Measurements from ENCODE around the gene PARVG. TPM values are rescaled to one million over a fixed set of nuclear protein-coding genes. Genes with fewer than 3 reads are reported as not detected.

Gene PARVG
- total RNA-seq, 1 experiment from 2014 or later = 1.3 TPM

DNA sequence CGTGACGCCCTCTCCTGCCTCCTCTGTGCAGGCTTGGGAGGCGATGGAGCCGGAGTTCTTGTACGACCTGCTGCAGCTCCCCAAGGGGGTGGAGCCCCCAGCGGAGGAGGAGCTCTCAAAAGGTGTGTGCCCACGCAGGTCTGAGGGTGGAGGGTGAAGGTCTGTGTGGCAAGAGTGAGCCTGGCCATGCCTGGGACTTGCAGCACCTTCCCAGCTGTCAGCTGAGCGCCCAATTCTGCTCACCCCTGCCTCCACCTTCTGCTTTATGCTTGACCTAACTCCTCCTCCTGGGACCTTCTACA lies 2.5 kb downstream of the PARVG start:
- Histone ChIP-seq H4K8ac (replicated peaks; ENCODE audit: insufficient read length, low read depth, low read length) (no peak overlapping the region), H3K4ac (ENCODE audit: low read depth, low read length) (no peak overlapping the region), H4K20me1 (ENCODE audit: control insufficient read depth, insufficient read depth, insufficient read length) (no peaks in the 10 kb centered on the region), H3K14ac (ENCODE audit: insufficient read depth, low read length) (no peak overlapping the region), H3K18ac (ENCODE audit: insufficient read length, low read depth, low read length) (no peak overlapping the region), H2BK12ac (ENCODE audit: insufficient read length, low read depth, low read length) (no peak overlapping the region), H3K79me2 (ENCODE audit: insufficient read depth, low read length) (no peaks in the 10 kb centered on the region), H2AK5ac (ENCODE audit: insufficient read length, low read length) (no peak overlapping the region), H2BK15ac (ENCODE audit: low read depth, low read length) (no peak overlapping the region), H3K9me3 (ENCODE audit: control insufficient read depth, low read depth, low read length) (no peaks in the 10 kb centered on the region), H3K4me2 (ENCODE audit: insufficient read depth, insufficient read length, low read length) (no peak overlapping the region), H3K23ac (ENCODE audit: insufficient read length, low read depth, low read length) (no peak overlapping the region), H2AFZ (ENCODE audit: low read length) (no peak overlapping the region), H3K56ac (ENCODE audit: insufficient read length, low read depth, low read length) (no peak overlapping the region), H3K27ac (ENCODE audit: insufficient read length, low read depth, low read length) (no peak overlapping the region), H4K91ac (ENCODE audit: insufficient read length, low read depth, low read length) (no peak overlapping the region), H3K27me3 (ENCODE audit: insufficient read depth, low read length) (no peaks in the 10 kb centered on the region), H4K5ac (ENCODE audit: insufficient read length, low read depth, low read length) (no peak overlapping the region), H3K79me1 (ENCODE audit: insufficient read depth, low read depth, low read length, poor library complexity, severe bottlenecking) (no peaks in the 10 kb centered on the region), H2BK5ac (ENCODE audit: insufficient read length, low read length) (no peak overlapping the region), H3K23me2 (ENCODE audit: insufficient read length, low read depth, low read length, poor library complexity, severe bottlenecking) (no peaks in the 10 kb centered on the region), H2BK20ac (ENCODE audit: low read depth, low read length, poor library complexity, severe bottlenecking) (no peak overlapping the region), H3T11ph (ENCODE audit: low read length) (no peak overlapping the region), H3K4me1 (ENCODE audit: insufficient read depth, low read length) (no peaks in the 10 kb centered on the region), H3K9ac (ENCODE audit: extremely low read depth, insufficient read length, low read length) (no peak overlapping the region), H2BK120ac (ENCODE audit: low read depth, low read length, poor library complexity, severe bottlenecking) (no peak overlapping the region)
- TF ChIP-seq, protein P1, sequence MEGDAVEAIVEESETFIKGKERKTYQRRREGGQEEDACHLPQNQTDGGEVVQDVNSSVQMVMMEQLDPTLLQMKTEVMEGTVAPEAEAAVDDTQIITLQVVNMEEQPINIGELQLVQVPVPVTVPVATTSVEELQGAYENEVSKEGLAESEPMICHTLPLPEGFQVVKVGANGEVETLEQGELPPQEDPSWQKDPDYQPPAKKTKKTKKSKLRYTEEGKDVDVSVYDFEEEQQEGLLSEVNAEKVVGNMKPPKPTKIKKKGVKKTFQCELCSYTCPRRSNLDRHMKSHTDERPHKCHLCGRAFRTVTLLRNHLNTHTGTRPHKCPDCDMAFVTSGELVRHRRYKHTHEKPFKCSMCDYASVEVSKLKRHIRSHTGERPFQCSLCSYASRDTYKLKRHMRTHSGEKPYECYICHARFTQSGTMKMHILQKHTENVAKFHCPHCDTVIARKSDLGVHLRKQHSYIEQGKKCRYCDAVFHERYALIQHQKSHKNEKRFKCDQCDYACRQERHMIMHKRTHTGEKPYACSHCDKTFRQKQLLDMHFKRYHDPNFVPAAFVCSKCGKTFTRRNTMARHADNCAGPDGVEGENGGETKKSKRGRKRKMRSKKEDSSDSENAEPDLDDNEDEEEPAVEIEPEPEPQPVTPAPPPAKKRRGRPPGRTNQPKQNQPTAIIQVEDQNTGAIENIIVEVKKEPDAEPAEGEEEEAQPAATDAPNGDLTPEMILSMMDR (conservative IDR thresholded peaks at IDR 0.05) = no peak
- Mint-ChIP-seq H3K4me3 (no peak overlapping the region), H3K9me3 (no peaks in the 10 kb centered on the region), H3K27ac (no peak overlapping the region), H3K4me1 (peaks cover 14 to 23% of the 10 kb centered on the region in 2 experiments), H3K27me3 (ENCODE audit: low read depth) (peaks cover 2% of the 10 kb centered on the region; the same call in 1 of the 2 replicates), H3K36me3 (ENCODE audit: insufficient read depth in 1 of 3, low read depth in 3 of 3) (no peaks in the 10 kb centered on the region)
- WGBS (ENCODE audit: extremely low coverage, insufficient read length, low lambda C conversion rate) = no CpG with 5 or more reads among the region's 8 CpGs
- DNase-seq = no peak

All from H9 (cell line).